Epithelial cell of proximal tubule (primary cell): ENCODE results near the gene LRTM1. TPM values are rescaled to one million over a fixed set of nuclear protein-coding genes. Genes with fewer than 3 reads are reported as not detected.

ENCODE experiments used
- DNase-seq: peaks from one replicate; pipeline ENCODE4 v3.0.0-alpha.2; 2011; ENCODE audit warnings: low read depth
- H3K4me3 ChIP-seq: 2 replicates; pipeline ENCODE4 v1.5.1; 2011; ENCODE audit warnings: low read depth, mild to moderate bottlenecking, low read length
- CTCF ChIP-seq: conservative IDR thresholded peaks from 2 replicates; pipeline ENCODE4 v1.5.1; 2012; ENCODE audit warnings: low read depth, mild to moderate bottlenecking, low read length
- total RNA-seq: library from RNA; depleted of rRNA; stranded (reverse); fragments of >200 nt; gene quantifications from 2 replicates; pipeline ENCODE4 v1.2.3, GENCODE V29; 2015

Gene LRTM1
- total RNA-seq, 1 donor from 2014 or later = not detected

GRCh38 chr3:54900838-54901591 is 26.8 kb downstream of the LRTM1 start:
- no peak for TF ChIP-seq CTCF
- DNase-seq = no peak

GRCh38 chr3:54899273-54899672 is 28.6 kb downstream of the LRTM1 start:
- no peak overlapping the region for H3K4me3 ChIP-seq
- no peak for DNase-seq
- TF ChIP-seq CTCF = no peak

More at GRCh38 chr3:54900838-54901591, 26.8 kb downstream of the LRTM1 start:
- H3K4me3 ChIP-seq = no peak overlapping the region

GRCh38 chr3:54897028-54897711 is 30.7 kb downstream of the LRTM1 start:
- H3K4me3 ChIP-seq = no peak overlapping the region
- DNase-seq = no peak

GRCh38 chr3:54895613-54896012 is 32.2 kb downstream of the LRTM1 start:
- no peak overlapping the region for H3K4me3 ChIP-seq
- DNase-seq = no peak
- no peak for TF ChIP-seq CTCF

More at GRCh38 chr3:54897028-54897711, 30.7 kb downstream of the LRTM1 start:
- no peak for TF ChIP-seq CTCF

GRCh38 chr3:54892168-54892567 is 35.7 kb downstream of the LRTM1 start:
- TF ChIP-seq CTCF = no peak
- H3K4me3 ChIP-seq = no peak overlapping the region
- no peak for DNase-seq

- TF ChIP-seq CTCF = peak; percentile 66
- no peak overlapping the region for H3K4me3 ChIP-seq
- DNase-seq = peak; percentile 81
Measured at GRCh38 chr3:54891540-54891897, 36.3 kb downstream of the LRTM1 start.

- no peak for DNase-seq
- no peak for TF ChIP-seq CTCF
- no peak overlapping the region for H3K4me3 ChIP-seq
Measured at GRCh38 chr3:54889731-54890130, 38.1 kb downstream of the LRTM1 start.
